MM.1S (cell line): ENCODE data around the gene RPL32.

ENCODE experiments used
- CTCF ChIP-seq: fragments of 300-600 bp; sonication (generic); IDR thresholded peaks from 2 replicates; pipeline ENCODE4 v1.5.1; 2016; ENCODE audit warnings: antibody characterized with exemption, low read length, mixed read lengths
- EZH2 ChIP-seq: fragments of 300-600 bp; sonication (generic); optimal IDR thresholded peaks from 2 replicates; pipeline ENCODE3; 2017; ENCODE audit warnings: low read depth, mild to moderate bottlenecking, antibody characterized with exemption, low read length, mixed read lengths
- EZH2phosphoT487 ChIP-seq: fragments of 300-600 bp; sonication (generic); IDR thresholded peaks from 2 replicates; pipeline ENCODE4 v1.6.1; 2018; ENCODE audit warnings: antibody characterized with exemption, low read length

- no peak for TF ChIP-seq CTCF
- TF ChIP-seq EZH2phosphoT487, result no peak
- no peak for TF ChIP-seq EZH2
Measured at GRCh38 chr3:12793701-12794100, 47.7 kb downstream of the RPL32 start.
